PFSK-1 (cell line): ENCODE results near the gene IL36A.

Experiments used
- FOXP2 ChIP-seq: optimal IDR thresholded peaks from 2 replicates; pipeline ENCODE3; 2011; ENCODE audit warnings: borderline replicate concordance, control low read depth, inconsistent platforms; ENCODE audit not compliant: insufficient read depth; ENCODE audit errors: extremely low read length, extremely low read depth
- POLR2AphosphoS5 ChIP-seq: IDR thresholded peaks from 2 replicates; pipeline ENCODE4 v1.6.1; 2012; ENCODE audit warnings: low read depth, mild to moderate bottlenecking, control low read depth, low read length, moderate library complexity
- SIN3A ChIP-seq: IDR thresholded peaks from 2 replicates; pipeline ENCODE4 v1.6.1; 2012; ENCODE audit warnings: mild to moderate bottlenecking, low read length, moderate library complexity, borderline replicate concordance; ENCODE audit not compliant: insufficient read depth

DNA sequence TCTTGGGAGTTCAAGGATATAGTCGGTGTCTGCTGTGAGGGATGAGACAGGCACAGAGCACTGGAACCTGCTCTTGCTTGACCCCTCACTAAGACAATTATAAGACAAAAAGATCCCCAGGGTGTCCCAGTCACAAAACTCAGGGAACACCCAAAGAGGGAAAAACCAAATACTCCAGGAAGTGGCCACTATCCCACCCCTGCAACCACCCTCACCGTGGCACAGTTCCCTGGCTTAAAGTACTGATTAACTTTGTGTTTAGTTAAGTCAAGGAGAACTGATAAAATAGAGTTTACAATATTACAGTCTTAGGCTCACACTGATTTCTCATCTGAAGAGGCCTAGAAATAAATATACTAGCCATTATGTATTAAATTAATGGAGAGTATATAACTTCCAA lies 33.9 kb downstream of the IL36A start:
- TF ChIP-seq POLR2AphosphoS5, result no peak
- TF ChIP-seq FOXP2, result no peak
- TF ChIP-seq SIN3A, result no peak
